ENCODE results near the gene SLC36A3. TPM values are rescaled to one million over a fixed set of nuclear protein-coding genes. Genes with fewer than 3 reads are reported as not detected.

Gene SLC36A3
- total and polyA plus RNA-seq, 3 donors from 2014 or later: 4.2 to 21.9 (median 8.3) TPM

DNA sequence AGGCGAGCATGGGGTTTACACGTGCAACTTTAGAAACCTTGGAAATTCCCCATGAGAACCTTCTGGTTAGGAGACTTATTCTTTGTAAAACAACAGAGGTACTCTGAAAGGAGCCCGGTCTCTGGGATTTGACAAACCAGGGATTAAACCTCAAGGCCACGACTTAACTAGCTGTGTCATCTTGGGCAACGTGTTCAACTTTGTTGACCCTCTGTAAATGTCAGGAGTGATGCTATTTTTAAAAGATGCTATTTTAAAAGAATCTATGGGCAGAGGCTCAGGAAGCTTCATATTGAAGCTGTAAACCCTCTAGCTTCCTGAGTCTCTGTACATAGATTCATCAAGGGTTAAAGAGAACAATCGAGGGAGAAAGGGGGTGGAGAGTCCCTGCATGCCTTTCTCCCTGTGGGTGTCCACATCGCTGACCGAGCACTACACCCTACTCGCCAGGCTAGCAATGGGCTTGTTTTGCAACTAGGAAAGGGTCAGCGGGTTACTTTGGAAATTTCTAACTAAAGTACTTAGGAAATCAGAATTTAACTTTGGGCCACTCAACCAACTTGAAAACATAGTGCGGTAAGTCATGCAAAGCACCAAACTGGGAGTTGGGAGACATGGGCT, 41.7 kb upstream of the SLC36A3 start:
- no peak overlapping the region for H3K4me3 ChIP-seq
- DNase-seq: no peak
- no peak overlapping the region for H3K27ac ChIP-seq

DNA sequence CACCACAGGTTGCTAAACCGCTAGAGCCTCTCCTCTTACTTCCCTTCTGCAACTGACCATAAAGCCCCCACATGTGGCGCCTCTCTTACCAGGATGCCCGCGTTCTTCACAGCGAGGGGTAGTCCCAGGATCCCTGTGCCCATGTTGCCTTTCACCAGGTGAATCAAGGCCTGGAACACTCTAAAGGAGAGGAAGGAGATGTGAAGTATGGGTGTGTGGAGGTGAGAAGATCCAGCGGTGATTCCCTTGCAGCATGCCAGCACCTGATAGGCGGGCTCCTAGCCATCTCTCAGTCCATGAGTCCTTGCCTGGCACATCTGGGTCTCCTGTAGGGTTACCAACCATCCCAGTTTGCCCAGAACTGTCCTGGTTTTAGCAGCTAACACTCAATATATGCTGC, 40.5 kb upstream of the SLC36A3 start:
- intact Hi-C loops (cut with DNase I; ENCODE audit: low total_unique reads): no loop called here
- no peaks in the 10 kb centered on the region for H3K9me3 ChIP-seq
- H3K27ac ChIP-seq: no peak overlapping the region
- DNase-seq: no peak
- H3K36me3 ChIP-seq (ENCODE audit: low read depth, missing control alignments): no peaks in the 10 kb centered on the region
- H3K4me1 ChIP-seq: no peaks in the 10 kb centered on the region
- 93 to 96% methylated on average over 7 of the region's 7 CpGs for WGBS, 2 donors
- no peaks in the 10 kb centered on the region for H3K27me3 ChIP-seq
- H3K4me3 ChIP-seq: no peak overlapping the region
- TF ChIP-seq POLR2A (IDR thresholded peaks at IDR 0.05): no peak
- TF ChIP-seq, protein P1, sequence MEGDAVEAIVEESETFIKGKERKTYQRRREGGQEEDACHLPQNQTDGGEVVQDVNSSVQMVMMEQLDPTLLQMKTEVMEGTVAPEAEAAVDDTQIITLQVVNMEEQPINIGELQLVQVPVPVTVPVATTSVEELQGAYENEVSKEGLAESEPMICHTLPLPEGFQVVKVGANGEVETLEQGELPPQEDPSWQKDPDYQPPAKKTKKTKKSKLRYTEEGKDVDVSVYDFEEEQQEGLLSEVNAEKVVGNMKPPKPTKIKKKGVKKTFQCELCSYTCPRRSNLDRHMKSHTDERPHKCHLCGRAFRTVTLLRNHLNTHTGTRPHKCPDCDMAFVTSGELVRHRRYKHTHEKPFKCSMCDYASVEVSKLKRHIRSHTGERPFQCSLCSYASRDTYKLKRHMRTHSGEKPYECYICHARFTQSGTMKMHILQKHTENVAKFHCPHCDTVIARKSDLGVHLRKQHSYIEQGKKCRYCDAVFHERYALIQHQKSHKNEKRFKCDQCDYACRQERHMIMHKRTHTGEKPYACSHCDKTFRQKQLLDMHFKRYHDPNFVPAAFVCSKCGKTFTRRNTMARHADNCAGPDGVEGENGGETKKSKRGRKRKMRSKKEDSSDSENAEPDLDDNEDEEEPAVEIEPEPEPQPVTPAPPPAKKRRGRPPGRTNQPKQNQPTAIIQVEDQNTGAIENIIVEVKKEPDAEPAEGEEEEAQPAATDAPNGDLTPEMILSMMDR (IDR thresholded peaks at IDR 0.05): no peak

More for the DNA sequence above, 41.7 kb upstream of the SLC36A3 start:
- TF ChIP-seq, protein P1 (IDR thresholded peaks at IDR 0.05): no peak
- no peak for TF ChIP-seq POLR2A (IDR thresholded peaks at IDR 0.05)
- Histone ChIP-seq H3K9me3 (no peaks in the 10 kb centered on the region), H3K36me3 (ENCODE audit: low read depth, missing control alignments) (no peaks in the 10 kb centered on the region), H3K4me1 (no peaks in the 10 kb centered on the region), H3K27me3 (no peaks in the 10 kb centered on the region)
- intact Hi-C loops (cut with DNase I; ENCODE audit: low total_unique reads): no loop called here
- WGBS, 2 donors: 54 to 58% methylated on average over 11 of the region's 11 CpGs

DNA sequence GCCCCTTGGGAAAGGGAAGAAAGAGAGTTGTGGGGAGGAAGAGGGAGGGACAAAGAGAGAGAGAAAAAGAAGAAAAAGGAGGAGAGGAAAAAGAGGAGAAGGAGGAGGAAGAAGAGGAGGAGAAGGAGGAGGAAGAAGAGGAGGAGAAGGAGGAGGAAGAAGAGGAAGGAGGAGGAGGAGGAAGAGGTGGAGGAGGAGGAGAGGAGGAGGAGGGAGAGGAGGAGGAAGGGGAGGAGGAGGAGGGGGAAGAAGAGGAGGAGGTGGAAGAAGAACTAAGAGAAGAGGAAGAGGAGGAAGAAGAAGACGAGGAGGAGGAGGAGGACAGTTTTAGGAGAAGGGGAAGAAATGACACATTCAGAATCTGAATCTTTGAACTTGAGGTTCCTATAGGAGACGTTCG, 36.4 kb upstream of the SLC36A3 start:
- Histone ChIP-seq H3K27me3 (no peaks in the 10 kb centered on the region), H3K36me3 (ENCODE audit: low read depth, missing control alignments) (no peaks in the 10 kb centered on the region), H3K4me1 (no peaks in the 10 kb centered on the region), H3K9me3 (no peaks in the 10 kb centered on the region), H3K4me3 (no peak overlapping the region), H3K27ac (no peak overlapping the region)
- no peak for TF ChIP-seq POLR2A (IDR thresholded peaks at IDR 0.05)
- TF ChIP-seq, protein P1 (IDR thresholded peaks at IDR 0.05): no peak
- intact Hi-C loops (cut with DNase I; ENCODE audit: low total_unique reads): no loop called here
- 83% methylated on average over 3 of the region's 3 CpGs for WGBS, 2 donors
- DNase-seq: no peak

DNA sequence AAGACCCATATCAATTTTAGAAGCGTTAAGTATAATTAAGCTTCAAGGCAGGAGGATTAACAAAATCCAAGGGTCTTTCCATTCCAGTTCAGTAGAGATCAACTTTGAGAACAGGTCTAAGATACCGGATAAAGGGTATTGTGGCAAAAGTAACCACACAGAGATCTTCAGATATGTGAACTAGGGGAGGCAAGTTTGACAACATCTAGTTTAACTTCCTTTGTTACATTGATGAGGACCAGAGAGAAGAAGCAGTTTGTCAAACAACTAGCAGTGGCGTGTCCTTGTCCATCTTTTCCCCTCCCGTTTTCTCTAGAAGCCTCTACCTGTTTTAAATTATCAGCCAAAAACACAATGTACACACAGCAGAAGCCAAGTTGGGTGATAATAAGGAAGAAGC, 35.2 kb upstream of the SLC36A3 start:
- H3K4me1 ChIP-seq: no peaks in the 10 kb centered on the region
- intact Hi-C loops (cut with DNase I; ENCODE audit: low total_unique reads): no loop called here
- no peak for DNase-seq
- no peaks in the 10 kb centered on the region for H3K9me3 ChIP-seq
- no peak overlapping the region for H3K4me3 ChIP-seq
- no peaks in the 10 kb centered on the region for H3K27me3 ChIP-seq
- no peaks in the 10 kb centered on the region for H3K36me3 ChIP-seq (ENCODE audit: low read depth, missing control alignments)
- WGBS, 2 donors: 80 to 86% methylated on average over 4 of the region's 4 CpGs
- no peak overlapping the region for H3K27ac ChIP-seq
- TF ChIP-seq, protein P1 (IDR thresholded peaks at IDR 0.05): no peak
- TF ChIP-seq POLR2A (IDR thresholded peaks at IDR 0.05): no peak

DNA sequence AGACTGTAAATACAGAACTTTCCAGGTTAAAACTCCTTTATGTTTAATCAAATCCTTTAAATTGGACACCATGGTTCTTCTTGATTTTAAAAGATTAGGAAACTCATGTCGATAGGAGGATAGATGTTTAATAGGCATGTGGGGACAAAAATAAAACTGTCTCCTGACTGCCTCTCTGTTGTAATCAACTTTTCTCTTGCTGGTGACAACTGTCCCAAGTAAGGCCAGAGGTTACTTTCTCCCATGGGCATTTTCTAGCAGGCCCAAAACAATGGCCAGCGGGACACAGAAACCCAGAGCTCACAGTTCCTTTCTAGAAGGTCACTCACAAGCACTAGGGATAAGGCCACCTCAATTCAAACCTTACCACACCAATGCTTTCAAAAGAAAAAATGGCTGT, 29.3 kb upstream of the SLC36A3 start:
- Histone ChIP-seq H3K27ac (no peak overlapping the region), H3K4me1 (no peaks in the 10 kb centered on the region), H3K4me3 (no peak overlapping the region), H3K27me3 (no peaks in the 10 kb centered on the region), H3K9me3 (no peaks in the 10 kb centered on the region), H3K36me3 (ENCODE audit: low read depth, missing control alignments) (no peaks in the 10 kb centered on the region)
- TF ChIP-seq, protein P1 (IDR thresholded peaks at IDR 0.05): no peak
- no peak for TF ChIP-seq POLR2A (IDR thresholded peaks at IDR 0.05)
- intact Hi-C loops (cut with DNase I; ENCODE audit: low total_unique reads): no loop called here
- WGBS, 2 donors: 74 to 92% methylated on average over 2 of the region's 2 CpGs
- DNase-seq: no peak

Data from testis (tissue), 3 donors.